ENCODE measurements around the gene PTPN21. TPM values are rescaled to one million over a fixed set of nuclear protein-coding genes. Genes with fewer than 3 reads are reported as not detected.

PTPN21 gene
- total and polyA plus RNA-seq, 8 donors, result 5.0 to 13.6 (median 10.5) TPM

DNA sequence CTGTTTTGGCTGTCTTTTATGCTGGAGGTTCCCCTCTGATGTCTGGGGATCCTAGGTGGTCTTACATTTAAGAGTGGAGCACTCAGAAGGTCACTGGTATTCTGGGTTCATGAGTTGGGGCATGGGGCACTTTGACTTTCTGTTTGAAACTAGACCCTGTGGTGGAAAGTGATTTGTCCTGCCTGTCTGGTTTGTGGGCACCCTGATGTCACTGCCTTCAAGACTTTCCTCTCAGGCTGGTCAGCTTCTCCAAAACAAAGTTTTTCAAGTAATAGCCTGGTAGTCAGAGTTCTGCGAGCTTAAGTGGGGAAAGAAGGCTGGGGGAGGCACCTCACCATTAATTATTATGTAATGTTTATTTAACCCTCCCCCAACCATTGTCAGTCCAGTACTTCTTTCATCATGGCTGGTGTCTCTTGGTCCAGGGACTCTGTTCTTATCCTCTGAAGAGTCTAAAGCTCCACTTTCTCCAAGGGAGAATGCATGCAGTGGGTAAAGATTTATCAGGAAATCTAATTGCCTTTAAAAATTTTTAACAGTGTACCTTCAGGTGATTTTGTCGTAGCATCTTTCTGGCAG is 43.4 kb upstream of the PTPN21 start:
- DNase-seq (no peak), FAIRE-seq (no peak), ATAC-seq (no peak)
- WGBS, 2 donors, result 82 to 86% methylated on average over 2 of the region's 2 CpGs
- TF ChIP-seq, protein P1, sequence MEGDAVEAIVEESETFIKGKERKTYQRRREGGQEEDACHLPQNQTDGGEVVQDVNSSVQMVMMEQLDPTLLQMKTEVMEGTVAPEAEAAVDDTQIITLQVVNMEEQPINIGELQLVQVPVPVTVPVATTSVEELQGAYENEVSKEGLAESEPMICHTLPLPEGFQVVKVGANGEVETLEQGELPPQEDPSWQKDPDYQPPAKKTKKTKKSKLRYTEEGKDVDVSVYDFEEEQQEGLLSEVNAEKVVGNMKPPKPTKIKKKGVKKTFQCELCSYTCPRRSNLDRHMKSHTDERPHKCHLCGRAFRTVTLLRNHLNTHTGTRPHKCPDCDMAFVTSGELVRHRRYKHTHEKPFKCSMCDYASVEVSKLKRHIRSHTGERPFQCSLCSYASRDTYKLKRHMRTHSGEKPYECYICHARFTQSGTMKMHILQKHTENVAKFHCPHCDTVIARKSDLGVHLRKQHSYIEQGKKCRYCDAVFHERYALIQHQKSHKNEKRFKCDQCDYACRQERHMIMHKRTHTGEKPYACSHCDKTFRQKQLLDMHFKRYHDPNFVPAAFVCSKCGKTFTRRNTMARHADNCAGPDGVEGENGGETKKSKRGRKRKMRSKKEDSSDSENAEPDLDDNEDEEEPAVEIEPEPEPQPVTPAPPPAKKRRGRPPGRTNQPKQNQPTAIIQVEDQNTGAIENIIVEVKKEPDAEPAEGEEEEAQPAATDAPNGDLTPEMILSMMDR (IDR thresholded peaks at IDR 0.05), result no peak
- Histone ChIP-seq H3K27me3 (no peaks in the 10 kb centered on the region), H3K27ac (no peak overlapping the region), H3K9me3 (no peaks in the 10 kb centered on the region), H3K4me1 (no peaks in the 10 kb centered on the region), H3K36me3 (peaks cover 0 to 51% (median 20%) of the 10 kb centered on the region in 3 donors), H3K4me3 (no peak overlapping the region)
- intact Hi-C loops (cut with DNase I), result no loop called here

DNA sequence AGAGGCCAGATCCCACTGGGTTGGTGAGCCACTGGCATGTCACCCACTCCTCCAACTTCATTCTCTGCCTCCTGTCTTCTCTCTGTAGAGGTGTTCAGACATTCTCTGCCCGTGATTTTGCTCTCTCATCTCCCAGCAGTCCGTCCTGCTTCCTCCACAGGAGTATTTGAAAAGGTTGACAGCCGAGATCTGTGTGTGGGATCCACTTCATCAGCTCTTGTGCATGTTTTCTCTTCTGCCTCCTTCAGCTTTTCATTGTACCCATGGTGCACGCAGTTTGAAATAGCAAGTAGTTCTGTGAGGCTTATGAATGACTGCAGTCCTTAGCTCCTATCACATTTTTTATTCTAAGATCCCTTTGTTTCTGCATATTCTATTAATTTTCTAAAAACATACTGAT is 42.8 kb upstream of the PTPN21 start:
- Histone ChIP-seq H3K9me3 (no peaks in the 10 kb centered on the region), H3K36me3 (peaks cover 0 to 45% (median 19%) of the 10 kb centered on the region in 3 donors)

DNA sequence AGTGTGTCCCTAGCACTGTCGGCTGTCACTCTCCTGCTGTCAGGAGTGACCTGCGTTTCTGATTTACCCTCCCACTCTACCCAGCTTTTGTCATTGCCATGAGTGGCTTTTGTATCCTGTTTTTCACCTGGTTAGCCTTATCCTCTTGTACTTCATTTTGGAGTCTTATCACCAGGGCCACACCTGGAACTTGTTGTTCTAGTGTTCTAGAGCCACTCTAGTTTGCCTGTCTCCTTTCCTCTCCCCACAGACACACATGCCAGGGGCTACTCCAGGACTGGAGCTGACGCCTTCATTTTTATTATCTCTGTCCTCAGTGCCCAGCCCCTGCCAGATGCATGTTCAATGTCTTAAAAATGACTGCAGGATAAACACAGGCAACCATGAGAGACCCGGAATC is 42.2 kb upstream of the PTPN21 start:
- ATAC-seq, result no peak

More for the DNA sequence above, 42.8 kb upstream of the PTPN21 start:
- no peak for DNase-seq
- no peak for ATAC-seq
- TF ChIP-seq, protein P1 (IDR thresholded peaks at IDR 0.05), result no peak
- Histone ChIP-seq H3K27me3 (no peaks in the 10 kb centered on the region), H3K4me3 (no peak overlapping the region), H3K27ac (no peak overlapping the region), H3K4me1 (no peaks in the 10 kb centered on the region)
- intact Hi-C loops (cut with DNase I), result no loop called here
- WGBS, 2 donors, result 94 to 96% methylated on average over 4 of the region's 4 CpGs
- FAIRE-seq, result no peak

DNA sequence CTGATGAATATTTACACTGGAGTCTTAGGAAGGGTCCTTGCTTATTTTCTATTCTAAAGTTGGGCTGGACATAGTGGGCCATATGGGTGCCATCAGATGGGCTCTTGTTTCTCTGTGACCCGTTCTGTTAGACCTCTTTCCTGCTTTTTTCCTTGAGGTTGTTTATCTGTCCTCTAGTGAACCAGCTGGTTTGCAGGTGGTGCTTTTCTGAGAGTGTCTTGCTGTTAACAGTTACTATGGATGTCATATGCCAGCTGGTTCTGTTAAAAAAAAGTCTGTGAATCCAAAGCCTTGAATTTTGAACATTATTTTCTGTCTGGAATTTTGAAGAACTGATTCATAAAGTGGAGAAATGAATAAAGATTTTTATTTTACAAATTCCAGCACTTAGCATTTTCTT is 37.2 kb upstream of the PTPN21 start:
- ATAC-seq (peak; percentile 76 to 93 (median 85)), FAIRE-seq (no peak), DNase-seq (peak in 3 of 6 donors; percentile 29 to 76 (median 65))
- Histone ChIP-seq H3K9me3 (no peaks in the 10 kb centered on the region), H3K27ac (peak overlapping the region in 2 of 4 donors; percentile 20 to 26), H3K4me1 (peaks cover 0 to 6% (median 0%) of the 10 kb centered on the region in 3 donors), H3K27me3 (no peaks in the 10 kb centered on the region), H3K4me3 (no peak overlapping the region), H3K36me3 (peaks cover 0 to 8% (median 4%) of the 10 kb centered on the region in 3 donors)
- TF ChIP-seq, protein P1 (IDR thresholded peaks at IDR 0.05), result no peak
- intact Hi-C loops (cut with DNase I), result no loop called here
- WGBS, 2 donors, result 0 to 32% methylated on average over 1 of the region's 1 CpG

More for the DNA sequence above, 42.2 kb upstream of the PTPN21 start:
- intact Hi-C loops (cut with DNase I), result no loop called here
- Histone ChIP-seq H3K27me3 (no peaks in the 10 kb centered on the region), H3K27ac (no peak overlapping the region), H3K36me3 (peaks cover 0 to 39% (median 14%) of the 10 kb centered on the region in 3 donors), H3K4me1 (peaks cover 0 to 2% (median 0%) of the 10 kb centered on the region in 3 donors), H3K4me3 (no peak overlapping the region), H3K9me3 (no peaks in the 10 kb centered on the region)
- DNase-seq (no peak), FAIRE-seq (no peak)
- 83 to 88% methylated on average over 4 of the region's 4 CpGs for WGBS, 2 donors
- TF ChIP-seq, protein P1 (IDR thresholded peaks at IDR 0.05), result no peak

DNA sequence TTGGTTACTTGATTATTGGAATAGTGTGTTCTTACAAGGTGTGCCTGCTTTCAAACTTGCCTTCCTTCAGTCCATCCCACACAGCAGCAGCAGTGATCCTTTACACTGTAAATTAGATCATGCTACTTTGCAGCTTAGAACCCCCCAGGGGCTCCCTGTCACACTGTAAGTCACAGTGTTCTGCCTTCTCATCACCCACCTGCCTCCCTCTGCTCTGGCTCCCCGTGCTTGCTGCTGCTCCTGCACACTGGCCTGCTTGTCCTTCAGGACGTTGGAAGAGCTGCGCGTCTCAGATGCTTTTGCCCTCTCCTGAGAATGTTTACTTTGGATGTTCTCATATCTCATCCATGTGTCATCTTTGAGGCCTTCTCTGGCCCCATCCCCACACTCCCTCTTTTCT is 35.4 kb upstream of the PTPN21 start:
- 59 to 62% methylated on average over 4 of the region's 4 CpGs for WGBS, 2 donors
- TF ChIP-seq, protein P1 (IDR thresholded peaks at IDR 0.05), result no peak
- peak in 1 of 4 donors; percentile 6 for ATAC-seq
- H3K4me1 ChIP-seq, result peaks cover 0 to 6% (median 0%) of the 10 kb centered on the region in 3 donors
- H3K27ac ChIP-seq, result no peak overlapping the region
- H3K9me3 ChIP-seq, result no peaks in the 10 kb centered on the region
- DNase-seq, result no peak
- H3K27me3 ChIP-seq, result no peaks in the 10 kb centered on the region
- intact Hi-C loops (cut with DNase I), result no loop called here
- no peaks in the 10 kb centered on the region for H3K36me3 ChIP-seq
- no peak for FAIRE-seq
- no peak overlapping the region for H3K4me3 ChIP-seq
